NCI-H187 treated with DMSO at 0.1 percent for 48 hours (cell line): ENCODE data around the gene BRSK1.
A peak's percentile ranks its signal among the peaks of the same experiment; 100 is the strongest.

ENCODE experiments used
- DNase-seq: peaks from one replicate; lab custom pipeline; 2025; lab: John Stamatoyannopoulos, UW

BRSK1 gene

GRCh38 chr19:55253842-55254624 lies 29.8 kb upstream of the BRSK1 start:
- no peak for DNase-seq

GRCh38 chr19:55254625-55254977 lies 29.2 kb upstream of the BRSK1 start:
- DNase-seq: no peak

GRCh38 chr19:55255618-55256423 lies 28.0 kb upstream of the BRSK1 start:
- no peak for DNase-seq

GRCh38 chr19:55256562-55257460 lies 27.0 kb upstream of the BRSK1 start:
- DNase-seq: no peak

GRCh38 chr19:55257461-55258420 lies 26.1 kb upstream of the BRSK1 start:
- no peak for DNase-seq

- no peak for DNase-seq
Observed at GRCh38 chr19:55258476-55258827, 25.3 kb upstream of the BRSK1 start.

- peak; percentile 98 for DNase-seq
Observed at GRCh38 chr19:55258828-55259539, 24.8 kb upstream of the BRSK1 start, which contains the start of gene PPP6R1. Gene PPP6R1 (minus strand): TSS chr19:55259017. CDS start chr19:55247103, 11,914 bp downstream.

- no peak for DNase-seq
Observed at GRCh38 chr19:55259540-55260210, 24.1 kb upstream of the BRSK1 start.

GRCh38 chr19:55261671-55262126 lies 22.1 kb upstream of the BRSK1 start:
- DNase-seq: no peak

- no peak for DNase-seq
Observed at GRCh38 chr19:55262359-55262758, 21.4 kb upstream of the BRSK1 start.

GRCh38 chr19:55264531-55264930 lies 19.3 kb upstream of the BRSK1 start:
- no peak for DNase-seq

GRCh38 chr19:55265173-55265572 lies 18.6 kb upstream of the BRSK1 start:
- DNase-seq: no peak

GRCh38 chr19:55265723-55266386 lies 17.9 kb upstream of the BRSK1 start:
- no peak for DNase-seq

GRCh38 chr19:55266404-55266803 lies 17.4 kb upstream of the BRSK1 start:
- DNase-seq: no peak

GRCh38 chr19:55266840-55267239 lies 17.0 kb upstream of the BRSK1 start:
- DNase-seq: no peak

GRCh38 chr19:55269299-55269698 lies 14.5 kb upstream of the BRSK1 start:
- DNase-seq: no peak

- no peak for DNase-seq
Observed at GRCh38 chr19:55270172-55270942, 13.4 kb upstream of the BRSK1 start.

GRCh38 chr19:55272142-55272541 lies 11.7 kb upstream of the BRSK1 start:
- DNase-seq: no peak
